ENCODE data around the gene GAD1. TPM values are rescaled to one million over a fixed set of nuclear protein-coding genes. Genes with fewer than 3 reads are reported as not detected.

Gene GAD1
- total RNA-seq, 1 experiment from 2014 or later: 2.5 TPM

- Mint-ChIP-seq H3K36me3 (no peaks in the 10 kb centered on the region), H3K27me3 (ENCODE audit: low read depth) (peaks cover 2% of the 10 kb centered on the region; the same call in 1 of the 2 replicates), H3K4me3 (no peak overlapping the region), H3K4me1 (no peaks in the 10 kb centered on the region; the same call in 1 of the 2 replicates), H3K27ac (no peak overlapping the region), H3K9me3 (no peaks in the 10 kb centered on the region)
- CTCF ChIA-PET: interaction anchor here (3.2 kb wide), 1 partner anchor 33 kb away, joined by 14 read pairs; no protein-coding TSS in a partner anchor
- TF ChIP-seq, protein P1, sequence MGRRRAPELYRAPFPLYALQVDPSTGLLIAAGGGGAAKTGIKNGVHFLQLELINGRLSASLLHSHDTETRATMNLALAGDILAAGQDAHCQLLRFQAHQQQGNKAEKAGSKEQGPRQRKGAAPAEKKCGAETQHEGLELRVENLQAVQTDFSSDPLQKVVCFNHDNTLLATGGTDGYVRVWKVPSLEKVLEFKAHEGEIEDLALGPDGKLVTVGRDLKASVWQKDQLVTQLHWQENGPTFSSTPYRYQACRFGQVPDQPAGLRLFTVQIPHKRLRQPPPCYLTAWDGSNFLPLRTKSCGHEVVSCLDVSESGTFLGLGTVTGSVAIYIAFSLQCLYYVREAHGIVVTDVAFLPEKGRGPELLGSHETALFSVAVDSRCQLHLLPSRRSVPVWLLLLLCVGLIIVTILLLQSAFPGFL (CRISPR knock-in tag; IDR thresholded peaks at IDR 0.05; ENCODE audit: borderline replicate concordance): no peak
- TF ChIP-seq SOX15 (CRISPR knock-in tag; IDR thresholded peaks at IDR 0.05): no peak
- TF ChIP-seq ZNF423 (CRISPR knock-in tag; IDR thresholded peaks at IDR 0.05): no peak
- TF ChIP-seq, protein P2, sequence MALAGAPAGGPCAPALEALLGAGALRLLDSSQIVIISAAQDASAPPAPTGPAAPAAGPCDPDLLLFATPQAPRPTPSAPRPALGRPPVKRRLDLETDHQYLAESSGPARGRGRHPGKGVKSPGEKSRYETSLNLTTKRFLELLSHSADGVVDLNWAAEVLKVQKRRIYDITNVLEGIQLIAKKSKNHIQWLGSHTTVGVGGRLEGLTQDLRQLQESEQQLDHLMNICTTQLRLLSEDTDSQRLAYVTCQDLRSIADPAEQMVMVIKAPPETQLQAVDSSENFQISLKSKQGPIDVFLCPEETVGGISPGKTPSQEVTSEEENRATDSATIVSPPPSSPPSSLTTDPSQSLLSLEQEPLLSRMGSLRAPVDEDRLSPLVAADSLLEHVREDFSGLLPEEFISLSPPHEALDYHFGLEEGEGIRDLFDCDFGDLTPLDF (CRISPR knock-in tag; IDR thresholded peaks at IDR 0.05): no peak
- TF ChIP-seq, protein P3, sequence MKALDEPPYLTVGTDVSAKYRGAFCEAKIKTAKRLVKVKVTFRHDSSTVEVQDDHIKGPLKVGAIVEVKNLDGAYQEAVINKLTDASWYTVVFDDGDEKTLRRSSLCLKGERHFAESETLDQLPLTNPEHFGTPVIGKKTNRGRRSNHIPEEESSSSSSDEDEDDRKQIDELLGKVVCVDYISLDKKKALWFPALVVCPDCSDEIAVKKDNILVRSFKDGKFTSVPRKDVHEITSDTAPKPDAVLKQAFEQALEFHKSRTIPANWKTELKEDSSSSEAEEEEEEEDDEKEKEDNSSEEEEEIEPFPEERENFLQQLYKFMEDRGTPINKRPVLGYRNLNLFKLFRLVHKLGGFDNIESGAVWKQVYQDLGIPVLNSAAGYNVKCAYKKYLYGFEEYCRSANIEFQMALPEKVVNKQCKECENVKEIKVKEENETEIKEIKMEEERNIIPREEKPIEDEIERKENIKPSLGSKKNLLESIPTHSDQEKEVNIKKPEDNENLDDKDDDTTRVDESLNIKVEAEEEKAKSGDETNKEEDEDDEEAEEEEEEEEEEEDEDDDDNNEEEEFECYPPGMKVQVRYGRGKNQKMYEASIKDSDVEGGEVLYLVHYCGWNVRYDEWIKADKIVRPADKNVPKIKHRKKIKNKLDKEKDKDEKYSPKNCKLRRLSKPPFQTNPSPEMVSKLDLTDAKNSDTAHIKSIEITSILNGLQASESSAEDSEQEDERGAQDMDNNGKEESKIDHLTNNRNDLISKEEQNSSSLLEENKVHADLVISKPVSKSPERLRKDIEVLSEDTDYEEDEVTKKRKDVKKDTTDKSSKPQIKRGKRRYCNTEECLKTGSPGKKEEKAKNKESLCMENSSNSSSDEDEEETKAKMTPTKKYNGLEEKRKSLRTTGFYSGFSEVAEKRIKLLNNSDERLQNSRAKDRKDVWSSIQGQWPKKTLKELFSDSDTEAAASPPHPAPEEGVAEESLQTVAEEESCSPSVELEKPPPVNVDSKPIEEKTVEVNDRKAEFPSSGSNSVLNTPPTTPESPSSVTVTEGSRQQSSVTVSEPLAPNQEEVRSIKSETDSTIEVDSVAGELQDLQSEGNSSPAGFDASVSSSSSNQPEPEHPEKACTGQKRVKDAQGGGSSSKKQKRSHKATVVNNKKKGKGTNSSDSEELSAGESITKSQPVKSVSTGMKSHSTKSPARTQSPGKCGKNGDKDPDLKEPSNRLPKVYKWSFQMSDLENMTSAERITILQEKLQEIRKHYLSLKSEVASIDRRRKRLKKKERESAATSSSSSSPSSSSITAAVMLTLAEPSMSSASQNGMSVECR (CRISPR knock-in tag; IDR thresholded peaks at IDR 0.05; ENCODE audit: borderline replicate concordance): no peak
- no peak for TF ChIP-seq JUN (CRISPR knock-in tag; IDR thresholded peaks at IDR 0.05)
- TF ChIP-seq MXD4 (CRISPR knock-in tag; IDR thresholded peaks at IDR 0.05; ENCODE audit: borderline replicate concordance): no peak
- TF ChIP-seq NFYB (CRISPR knock-in tag; conservative IDR thresholded peaks at IDR 0.05; ENCODE audit: low read depth): no peak
- TF ChIP-seq FOXJ3 (CRISPR knock-in tag; IDR thresholded peaks at IDR 0.05; ENCODE audit: borderline replicate concordance): no peak
- TF ChIP-seq ZNF671 (CRISPR knock-in tag; IDR thresholded peaks at IDR 0.05): no peak
- no peak for TF ChIP-seq IRF1 (CRISPR knock-in tag; IDR thresholded peaks at IDR 0.05)
- TF ChIP-seq, protein P4, sequence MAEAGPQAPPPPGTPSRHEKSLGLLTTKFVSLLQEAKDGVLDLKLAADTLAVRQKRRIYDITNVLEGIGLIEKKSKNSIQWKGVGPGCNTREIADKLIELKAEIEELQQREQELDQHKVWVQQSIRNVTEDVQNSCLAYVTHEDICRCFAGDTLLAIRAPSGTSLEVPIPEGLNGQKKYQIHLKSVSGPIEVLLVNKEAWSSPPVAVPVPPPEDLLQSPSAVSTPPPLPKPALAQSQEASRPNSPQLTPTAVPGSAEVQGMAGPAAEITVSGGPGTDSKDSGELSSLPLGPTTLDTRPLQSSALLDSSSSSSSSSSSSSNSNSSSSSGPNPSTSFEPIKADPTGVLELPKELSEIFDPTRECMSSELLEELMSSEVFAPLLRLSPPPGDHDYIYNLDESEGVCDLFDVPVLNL (CRISPR knock-in tag; IDR thresholded peaks at IDR 0.05; ENCODE audit: borderline replicate concordance, low read depth): no peak
- no peak for TF ChIP-seq ZNF425 (CRISPR knock-in tag; conservative IDR thresholded peaks at IDR 0.05)
- no peak for TF ChIP-seq NR2C2 (CRISPR knock-in tag; IDR thresholded peaks at IDR 0.05)
- no peak for TF ChIP-seq CBFB (CRISPR knock-in tag; IDR thresholded peaks at IDR 0.05; ENCODE audit: low read depth)
- TF ChIP-seq ZNF138 (CRISPR knock-in tag; conservative IDR thresholded peaks at IDR 0.05): no peak
- ATAC-seq: no peak
- POLR2A ChIA-PET: no interaction called here
- DNase-seq (ENCODE audit: low spot score): no peak
Observed at GRCh38 chr2:170878505-170878904, 61.8 kb downstream of the GAD1 start.

Data from WTC11 (cell line).